HL-60 (cell line): ENCODE data around the gene RNASE8.
A peak's percentile ranks its signal among the peaks of the same experiment; 100 is the strongest.

Source experiments
- DNase-seq, 2 experiments: peaks; one replicate each; pipeline ENCODE4 v3.0.0-alpha.2; 2010 to 2020; ENCODE audit warnings: low read depth in 1 of 2, low spot score in 1 of 2
- H3K27ac ChIP-seq: fragments of 250-450 bp; sonication (Bioruptor Pico); replicated peaks from 2 replicates; pipeline ENCODE4 v1.5.1; 2020; ENCODE audit warnings: mild to moderate bottlenecking, moderate library complexity
- H3K27me3 ChIP-seq: fragments of 250-450 bp; sonication (Bioruptor Pico); 2 replicates; pipeline ENCODE4 v1.5.1; 2021; ENCODE audit warnings: mild to moderate bottlenecking, moderate library complexity; ENCODE audit not compliant: insufficient read depth, poor library complexity, severe bottlenecking
- H3K4me3 ChIP-seq: replicated peaks from 2 replicates; pipeline ENCODE4 v1.5.1; 2011; ENCODE audit warnings: mild to moderate bottlenecking, control low read depth, low read length; ENCODE audit not compliant: insufficient read depth
- CTCF ChIP-seq: IDR thresholded peaks from one replicate; pipeline ENCODE4 v1.5.1; 2011; ENCODE audit warnings: low read length, control low read depth, inconsistent platforms; ENCODE audit not compliant: insufficient read depth
- GABPA ChIP-seq: IDR thresholded peaks from 2 replicates; pipeline ENCODE4 v1.6.1; 2012; ENCODE audit warnings: low read depth
- POLR2AphosphoS5 ChIP-seq: IDR thresholded peaks from 2 replicates; pipeline ENCODE4 v1.6.1; 2012; ENCODE audit warnings: low read depth
- SPI1 ChIP-seq: IDR thresholded peaks from 2 replicates; pipeline ENCODE4 v1.6.1; 2012; ENCODE audit warnings: low read depth, mild to moderate bottlenecking, borderline replicate concordance
- TF ChIP-seq, protein P1 (sequence below): IDR thresholded peaks from 2 replicates; pipeline ENCODE4 v1.6.1; 2012; ENCODE audit warnings: low read depth; ENCODE audit not compliant: insufficient replicate concordance

The RNASE8 gene

GRCh38 chr14:21093769-21094681 lies 36.4 kb downstream of the RNASE8 start:
- Histone ChIP-seq H3K27me3 (no peaks in the 10 kb centered on the region), H3K4me3 (no peak overlapping the region), H3K27ac (no peak overlapping the region)
- DNase-seq, result no peak
- TF ChIP-seq, protein P1, sequence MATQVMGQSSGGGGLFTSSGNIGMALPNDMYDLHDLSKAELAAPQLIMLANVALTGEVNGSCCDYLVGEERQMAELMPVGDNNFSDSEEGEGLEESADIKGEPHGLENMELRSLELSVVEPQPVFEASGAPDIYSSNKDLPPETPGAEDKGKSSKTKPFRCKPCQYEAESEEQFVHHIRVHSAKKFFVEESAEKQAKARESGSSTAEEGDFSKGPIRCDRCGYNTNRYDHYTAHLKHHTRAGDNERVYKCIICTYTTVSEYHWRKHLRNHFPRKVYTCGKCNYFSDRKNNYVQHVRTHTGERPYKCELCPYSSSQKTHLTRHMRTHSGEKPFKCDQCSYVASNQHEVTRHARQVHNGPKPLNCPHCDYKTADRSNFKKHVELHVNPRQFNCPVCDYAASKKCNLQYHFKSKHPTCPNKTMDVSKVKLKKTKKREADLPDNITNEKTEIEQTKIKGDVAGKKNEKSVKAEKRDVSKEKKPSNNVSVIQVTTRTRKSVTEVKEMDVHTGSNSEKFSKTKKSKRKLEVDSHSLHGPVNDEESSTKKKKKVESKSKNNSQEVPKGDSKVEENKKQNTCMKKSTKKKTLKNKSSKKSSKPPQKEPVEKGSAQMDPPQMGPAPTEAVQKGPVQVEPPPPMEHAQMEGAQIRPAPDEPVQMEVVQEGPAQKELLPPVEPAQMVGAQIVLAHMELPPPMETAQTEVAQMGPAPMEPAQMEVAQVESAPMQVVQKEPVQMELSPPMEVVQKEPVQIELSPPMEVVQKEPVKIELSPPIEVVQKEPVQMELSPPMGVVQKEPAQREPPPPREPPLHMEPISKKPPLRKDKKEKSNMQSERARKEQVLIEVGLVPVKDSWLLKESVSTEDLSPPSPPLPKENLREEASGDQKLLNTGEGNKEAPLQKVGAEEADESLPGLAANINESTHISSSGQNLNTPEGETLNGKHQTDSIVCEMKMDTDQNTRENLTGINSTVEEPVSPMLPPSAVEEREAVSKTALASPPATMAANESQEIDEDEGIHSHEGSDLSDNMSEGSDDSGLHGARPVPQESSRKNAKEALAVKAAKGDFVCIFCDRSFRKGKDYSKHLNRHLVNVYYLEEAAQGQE, result no peak
- no peak for TF ChIP-seq CTCF
- TF ChIP-seq GABPA, result no peak
- no peak for TF ChIP-seq POLR2AphosphoS5
- no peak for TF ChIP-seq SPI1

DNA sequence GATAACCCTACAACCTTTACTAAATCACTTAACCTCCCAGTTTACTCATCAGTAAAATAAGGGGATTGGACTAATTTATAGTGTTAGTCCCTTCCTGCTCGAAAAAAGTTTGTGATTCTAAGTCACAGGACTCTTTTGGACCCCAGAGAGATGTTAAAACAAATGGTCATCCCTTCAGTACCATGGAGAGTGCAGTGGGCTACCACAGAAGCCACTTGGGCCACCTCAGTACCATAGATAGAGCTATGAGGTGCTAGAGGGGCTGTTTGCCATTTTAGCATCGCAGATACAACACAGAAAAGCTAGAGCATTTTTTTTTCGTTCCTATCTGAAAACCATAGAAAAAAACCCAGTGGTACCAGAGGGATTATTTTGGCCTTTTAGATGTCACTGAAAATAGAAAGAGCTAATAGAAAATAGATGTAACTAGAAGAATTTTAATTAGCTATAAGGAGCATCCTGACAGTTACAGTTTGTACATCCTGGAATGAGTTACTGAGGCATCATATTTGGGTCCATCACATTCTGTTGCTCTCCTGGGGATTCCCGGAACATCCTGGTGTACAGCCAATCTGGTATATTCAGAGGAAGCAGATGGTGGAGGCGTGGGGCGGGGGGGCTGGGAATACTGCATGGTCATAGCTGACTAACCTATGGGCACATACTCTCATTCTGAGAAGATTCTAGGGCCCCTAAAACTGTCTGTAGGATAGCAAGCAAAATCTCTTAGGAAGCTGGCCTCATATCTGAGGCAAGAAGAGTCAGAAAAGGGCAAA lies 38.0 kb downstream of the RNASE8 start:
- Histone ChIP-seq H3K4me3 (no peak overlapping the region), H3K27ac (no peak overlapping the region), H3K27me3 (no peaks in the 10 kb centered on the region)
- DNase-seq, result no peak
- no peak for TF ChIP-seq CTCF
- TF ChIP-seq, protein P1, result peak; percentile 92

- no peak overlapping the region for H3K4me3 ChIP-seq
- no peak overlapping the region for H3K27ac ChIP-seq
Measured at GRCh38 chr14:21096438-21096837, 38.8 kb downstream of the RNASE8 start.

More at GRCh38 chr14:21096438-21096837, 38.8 kb downstream of the RNASE8 start:
- no peak for DNase-seq
- TF ChIP-seq, protein P1, result no peak
- TF ChIP-seq GABPA (no peak), CTCF (no peak), SPI1 (no peak), POLR2AphosphoS5 (no peak)
- no peaks in the 10 kb centered on the region for H3K27me3 ChIP-seq
